ENCODE measurements around the gene ANKRD11.
A peak's percentile ranks its signal among the peaks of the same experiment; 100 is the strongest.

ANKRD11 gene

DNA sequence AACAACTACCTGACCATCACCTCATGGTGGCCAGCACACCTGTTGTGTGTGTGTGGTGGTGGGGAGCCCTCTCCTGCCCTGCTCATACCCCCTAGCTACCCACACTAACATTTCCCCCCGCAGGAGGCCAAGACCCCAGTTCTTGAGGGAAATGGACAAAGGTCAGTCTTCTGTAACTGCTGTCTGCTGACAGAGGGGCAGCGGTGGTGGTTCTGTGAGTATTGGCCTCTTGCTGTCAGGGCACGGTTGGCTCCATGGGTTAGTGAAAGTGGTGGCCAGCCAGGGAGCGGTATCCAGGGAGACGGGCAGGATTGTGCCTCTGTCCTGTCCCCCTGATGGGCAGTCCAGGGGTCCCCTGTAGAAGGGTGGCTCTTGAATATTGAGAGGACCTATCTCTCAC lies 246.7 kb downstream of the ANKRD11 start:
- Histone ChIP-seq H3K27me3 (ENCODE audit: low read length) (no peaks in the 10 kb centered on the region), H3K9ac (ENCODE audit: low read length) (no peak overlapping the region), H3K9me2 (replicated peaks; ENCODE audit: insufficient read depth, low read length) (no peaks in the 10 kb centered on the region), H3K79me2 (ENCODE audit: insufficient read depth, low read length) (no peaks in the 10 kb centered on the region; the same call in 1 of the 2 replicates), H4K20me1 (ENCODE audit: low read depth, low read length) (no peaks in the 10 kb centered on the region), H3K27ac (ENCODE audit: low read depth, low read length) (no peak overlapping the region), H3K36me3 (ENCODE audit: low read length) (no peaks in the 10 kb centered on the region), H2AFZ (ENCODE audit: low read depth, low read length, severe bottlenecking) (no peak overlapping the region), H3K4me3 (ENCODE audit: insufficient read depth, low read length, poor library complexity, severe bottlenecking) (no peak overlapping the region), H3K9me3 (ENCODE audit: insufficient read depth, low read length) (no peaks in the 10 kb centered on the region), H3K4me2 (ENCODE audit: low read depth, low read length, poor library complexity, severe bottlenecking) (no peak overlapping the region), H3F3A (ENCODE audit: insufficient read depth) (no peaks in the 10 kb centered on the region; the same call in 1 of the 2 replicates)
- TF ChIP-seq EZH2phosphoT487 (conservative IDR thresholded peaks at IDR 0.05; ENCODE audit: low read length): no peak
- TF ChIP-seq, protein P1, sequence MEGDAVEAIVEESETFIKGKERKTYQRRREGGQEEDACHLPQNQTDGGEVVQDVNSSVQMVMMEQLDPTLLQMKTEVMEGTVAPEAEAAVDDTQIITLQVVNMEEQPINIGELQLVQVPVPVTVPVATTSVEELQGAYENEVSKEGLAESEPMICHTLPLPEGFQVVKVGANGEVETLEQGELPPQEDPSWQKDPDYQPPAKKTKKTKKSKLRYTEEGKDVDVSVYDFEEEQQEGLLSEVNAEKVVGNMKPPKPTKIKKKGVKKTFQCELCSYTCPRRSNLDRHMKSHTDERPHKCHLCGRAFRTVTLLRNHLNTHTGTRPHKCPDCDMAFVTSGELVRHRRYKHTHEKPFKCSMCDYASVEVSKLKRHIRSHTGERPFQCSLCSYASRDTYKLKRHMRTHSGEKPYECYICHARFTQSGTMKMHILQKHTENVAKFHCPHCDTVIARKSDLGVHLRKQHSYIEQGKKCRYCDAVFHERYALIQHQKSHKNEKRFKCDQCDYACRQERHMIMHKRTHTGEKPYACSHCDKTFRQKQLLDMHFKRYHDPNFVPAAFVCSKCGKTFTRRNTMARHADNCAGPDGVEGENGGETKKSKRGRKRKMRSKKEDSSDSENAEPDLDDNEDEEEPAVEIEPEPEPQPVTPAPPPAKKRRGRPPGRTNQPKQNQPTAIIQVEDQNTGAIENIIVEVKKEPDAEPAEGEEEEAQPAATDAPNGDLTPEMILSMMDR (IDR thresholded peaks at IDR 0.05; ENCODE audit: insufficient read depth, low read length, poor library complexity, severe bottlenecking): no peak

DNA sequence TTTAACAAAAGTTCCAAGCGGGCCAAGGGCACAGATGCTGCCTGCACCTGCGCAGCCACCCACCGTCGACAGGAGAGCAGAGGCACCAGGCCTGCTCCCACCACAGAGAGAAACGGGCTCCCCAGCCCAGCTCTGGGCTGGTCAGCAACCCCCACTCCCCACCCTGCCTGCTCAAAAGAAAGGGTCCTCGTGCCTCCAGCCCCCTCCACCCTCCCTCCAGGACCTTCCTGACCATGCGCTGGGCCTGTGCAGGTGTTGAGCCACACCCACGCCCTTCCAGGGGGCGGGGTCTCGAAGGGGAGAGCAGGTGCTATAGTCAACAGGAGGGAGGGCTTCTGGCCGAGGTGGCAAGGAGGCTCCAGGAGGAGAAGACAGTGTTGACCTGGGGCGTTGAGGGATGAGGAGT lies 247.6 kb downstream of the ANKRD11 start:
- H3K79me2 ChIP-seq (ENCODE audit: insufficient read depth, low read length): no peaks in the 10 kb centered on the region; the same call in 1 of the 2 replicates
- H3K9me3 ChIP-seq (ENCODE audit: insufficient read depth, low read length): no peaks in the 10 kb centered on the region
- H3K4me3 ChIP-seq (ENCODE audit: insufficient read depth, low read length, poor library complexity, severe bottlenecking): no peak overlapping the region
- H2AFZ ChIP-seq (ENCODE audit: low read depth, low read length, severe bottlenecking): no peak overlapping the region
- TF ChIP-seq, protein P1 (IDR thresholded peaks at IDR 0.05; ENCODE audit: insufficient read depth, low read length, poor library complexity, severe bottlenecking): no peak
- no peak for TF ChIP-seq EZH2phosphoT487 (conservative IDR thresholded peaks at IDR 0.05; ENCODE audit: low read length)
- H3K9ac ChIP-seq (ENCODE audit: low read length): no peak overlapping the region
- H3K27ac ChIP-seq (ENCODE audit: low read depth, low read length): no peak overlapping the region
- H3K4me2 ChIP-seq (ENCODE audit: low read depth, low read length, poor library complexity, severe bottlenecking): no peak overlapping the region
- H3F3A ChIP-seq (ENCODE audit: insufficient read depth): no peaks in the 10 kb centered on the region; the same call in 1 of the 2 replicates
- H4K20me1 ChIP-seq (ENCODE audit: low read depth, low read length): no peaks in the 10 kb centered on the region
- H3K27me3 ChIP-seq (ENCODE audit: low read length): no peaks in the 10 kb centered on the region
- H3K9me2 ChIP-seq (replicated peaks; ENCODE audit: insufficient read depth, low read length): no peaks in the 10 kb centered on the region
- no peaks in the 10 kb centered on the region for H3K36me3 ChIP-seq (ENCODE audit: low read length)

DNA sequence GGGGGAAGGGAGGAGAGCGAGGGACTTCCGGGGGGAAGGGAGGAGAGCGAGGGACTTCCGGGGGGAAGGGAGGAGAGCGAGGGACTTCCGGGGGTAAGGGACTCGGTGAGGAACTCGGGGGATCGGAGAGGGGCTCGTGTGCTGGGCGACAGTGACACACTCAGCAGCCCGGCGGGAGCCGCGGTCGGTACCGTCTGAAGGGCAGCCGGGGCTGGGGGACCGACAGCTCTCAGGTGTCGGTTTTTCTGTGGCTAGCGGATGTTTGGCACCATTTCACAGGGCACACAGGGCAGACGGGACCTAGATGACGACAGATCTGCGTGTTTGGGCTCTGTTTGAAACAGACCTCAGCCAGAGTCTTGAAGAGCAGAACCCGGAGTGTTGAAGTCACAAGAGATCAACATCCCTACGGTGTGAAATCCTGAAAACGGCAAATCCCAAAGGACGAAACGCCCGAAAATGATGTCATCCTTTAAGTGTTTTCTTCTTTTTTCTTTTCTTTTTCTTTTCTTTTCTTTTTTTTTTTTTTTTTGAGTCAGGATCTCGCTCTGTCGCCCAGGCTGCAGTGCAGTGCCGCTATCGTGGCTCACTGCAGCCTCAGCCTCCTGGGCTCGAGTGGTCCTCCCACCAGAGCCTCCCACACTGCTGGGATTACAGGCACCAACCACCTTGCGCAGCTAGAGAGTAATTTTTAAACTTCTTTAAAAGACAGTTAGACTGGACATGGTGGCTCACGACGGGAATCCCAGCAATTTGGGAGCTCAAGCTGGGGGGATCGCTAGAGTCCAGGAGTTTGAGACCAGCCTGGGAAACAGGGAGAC lies 249.0 kb downstream of the ANKRD11 start:
- Histone ChIP-seq H3K4me3 (ENCODE audit: insufficient read depth, low read length, poor library complexity, severe bottlenecking) (peak overlapping the region; percentile 74), H3K4me2 (ENCODE audit: low read depth, low read length, poor library complexity, severe bottlenecking) (peak overlapping the region; percentile 75), H3K36me3 (ENCODE audit: low read length) (no peaks in the 10 kb centered on the region), H3K9me2 (replicated peaks; ENCODE audit: insufficient read depth, low read length) (no peaks in the 10 kb centered on the region), H2AFZ (ENCODE audit: low read depth, low read length, severe bottlenecking) (peak overlapping the region; percentile 73), H3K9me3 (ENCODE audit: insufficient read depth, low read length) (no peaks in the 10 kb centered on the region), H3K27me3 (ENCODE audit: low read length) (no peaks in the 10 kb centered on the region), H3K27ac (ENCODE audit: low read depth, low read length) (peak overlapping the region; percentile 78), H3F3A (ENCODE audit: insufficient read depth) (no peaks in the 10 kb centered on the region; the same call in 1 of the 2 replicates), H3K79me2 (ENCODE audit: insufficient read depth, low read length) (no peaks in the 10 kb centered on the region; the same call in 1 of the 2 replicates), H3K9ac (ENCODE audit: low read length) (peak overlapping the region; percentile 74), H4K20me1 (ENCODE audit: low read depth, low read length) (no peaks in the 10 kb centered on the region)
- TF ChIP-seq EZH2phosphoT487 (conservative IDR thresholded peaks at IDR 0.05; ENCODE audit: low read length): no peak
- TF ChIP-seq, protein P1 (IDR thresholded peaks at IDR 0.05; ENCODE audit: insufficient read depth, low read length, poor library complexity, severe bottlenecking): no peak

All from SU-DHL-6 (cell line).